Stomach (tissue), 4 donors: ENCODE measurements around the gene NEU4.

Source experiments
- CTCF ChIP-seq, 7 experiments: fragments of 450-650 bp in 4 of 7; fragments of 200-600 bp in 3 of 7; sonication (generic) in 3 of 7; IDR thresholded peaks; one replicate each; pipeline ENCODE4 v1.5.1; 2016 to 2019; ENCODE audit warnings: antibody characterized with exemption in 7 of 7, control low read depth in 2 of 7, mild to moderate bottlenecking in 1 of 7
- EP300 ChIP-seq: sonication (generic); formaldehyde crosslinking; IDR thresholded peaks from one replicate; pipeline ENCODE4 v1.6.1; 2017; ENCODE audit warnings: antibody characterized with exemption

- TF ChIP-seq EP300 (no peak), CTCF (IDR thresholded peaks at IDR 0.05) (no peak)
Measured at GRCh38 chr2:241862093-241862492, 53.1 kb downstream of the NEU4 start.
